NCI-H146 (cell line): ENCODE measurements around the gene TMEM120B.
"Not testable (repeated sequence)": the region's sequence is repeated elsewhere in the genome, so short reads cannot be mapped to it uniquely, and the experiment has no call there.

Experiments
- DNase-seq: peaks from one replicate; lab custom pipeline; 2025; lab: John Stamatoyannopoulos, UW

Gene TMEM120B

GRCh38 chr12:121712461-121713256, at the start of gene TMEM120B:
TSS of gene TMEM120B (plus strand) at chr12:121712752. CDS start at chr12:121712896, 144 bp downstream.
- peak; percentile 80 for DNase-seq

GRCh38 chr12:121663610-121663929, 49.0 kb upstream of the TMEM120B start:
- DNase-seq, result no peak

DNA sequence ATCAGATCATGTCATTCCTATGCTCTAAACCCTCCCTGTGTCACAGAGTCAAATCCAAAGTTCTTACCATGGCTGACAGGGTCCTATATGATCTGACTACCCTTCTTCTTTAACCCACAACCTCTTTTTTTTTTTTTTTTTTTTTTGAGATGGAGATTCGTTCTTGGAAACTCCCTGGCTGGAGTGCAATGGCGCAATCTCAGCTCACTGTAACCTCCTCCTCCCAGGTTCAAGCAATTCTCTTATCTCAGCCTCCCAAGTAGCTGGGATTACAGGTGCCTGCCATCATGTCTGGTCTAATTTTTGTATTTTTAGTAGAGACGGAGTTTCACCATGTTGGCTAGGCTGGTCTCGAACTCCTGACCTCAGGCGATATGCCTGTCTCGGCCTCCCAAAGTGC, 45.7 kb upstream of the TMEM120B start:
- DNase-seq, result not testable (repeated sequence)

GRCh38 chr12:121668750-121669520, 43.6 kb upstream of the TMEM120B start:
- peak; percentile 17 for DNase-seq

DNA sequence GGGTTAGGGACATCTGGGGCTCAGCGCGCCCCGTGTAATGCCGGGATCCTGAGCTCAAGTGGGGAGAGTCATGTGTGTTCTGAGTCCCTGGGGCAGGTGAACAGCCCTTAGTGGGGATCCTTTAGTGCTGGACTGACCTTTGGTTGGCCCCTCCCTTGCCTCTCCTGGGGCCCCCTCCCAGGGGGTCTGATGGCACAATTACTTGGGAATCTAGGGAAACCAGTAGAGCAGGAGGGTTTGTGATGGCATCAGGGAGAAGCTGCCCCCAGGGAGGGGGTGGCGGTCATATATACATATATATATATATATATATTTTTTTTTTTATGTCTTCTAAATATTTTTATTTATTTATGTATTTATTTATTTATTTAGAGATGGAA, 43.0 kb upstream of the TMEM120B start, which contains the start of gene MORN3:
MORN3 (minus strand) TSS at position 134 of the 380 bp plus-strand sequence. CDS start 171 bp downstream, outside the sequence.
- DNase-seq, result no peak

GRCh38 chr12:121673013-121673511, 39.5 kb upstream of the TMEM120B start:
- DNase-seq, result peak; percentile 71

- DNase-seq, result peak; percentile 64
Observed at GRCh38 chr12:121676190-121676589, 36.4 kb upstream of the TMEM120B start.

DNA sequence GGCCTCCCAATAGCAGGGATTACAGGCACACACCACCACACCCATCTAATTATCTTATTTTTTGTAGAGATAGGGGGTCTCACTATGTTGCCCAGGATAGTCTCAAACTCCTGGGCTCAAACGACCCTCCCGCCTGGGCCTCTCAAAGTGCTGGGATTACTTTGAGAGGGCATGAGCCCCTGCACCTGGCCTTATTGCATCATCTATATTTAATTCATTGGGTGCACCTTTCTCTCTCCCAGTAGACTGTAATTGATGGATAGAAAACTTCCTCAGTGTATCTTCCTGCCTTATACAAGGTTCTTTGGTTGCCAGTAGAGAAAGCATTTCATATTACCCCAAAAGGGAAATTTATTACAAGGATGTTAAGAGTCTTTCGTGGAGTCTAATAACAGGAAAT, 34.2 kb upstream of the TMEM120B start:
- peak; percentile 44 for DNase-seq

- DNase-seq, result peak; percentile 44
Observed at GRCh38 chr12:121678716-121679300, 33.7 kb upstream of the TMEM120B start.

DNA sequence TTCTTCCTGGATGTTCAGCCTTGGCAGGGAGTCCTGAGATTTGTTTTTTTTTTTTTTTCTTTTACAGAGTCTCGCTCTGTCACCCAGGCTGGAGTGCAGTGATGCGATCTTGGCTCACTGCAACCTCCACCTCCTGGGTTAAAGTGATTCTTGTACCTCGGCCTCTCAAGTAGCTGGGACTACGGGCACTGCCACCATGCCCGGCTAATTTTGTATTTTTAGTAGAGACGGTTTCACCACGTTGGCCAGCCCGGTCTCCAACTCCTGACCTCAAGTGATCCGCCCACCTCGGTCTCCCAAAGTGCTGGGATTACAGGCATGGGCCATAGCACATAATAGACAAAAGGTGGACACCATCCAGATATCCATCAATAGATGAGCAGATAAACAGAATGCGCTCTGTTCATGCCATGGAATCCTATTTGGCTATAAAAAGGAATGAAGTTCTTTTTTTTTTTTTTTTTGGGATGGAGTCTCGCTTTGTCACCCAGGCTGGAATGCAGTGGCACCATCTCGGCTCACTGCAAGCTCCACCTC, 32.8 kb upstream of the TMEM120B start:
- not testable (repeated sequence) for DNase-seq

GRCh38 chr12:121688966-121689365, 23.6 kb upstream of the TMEM120B start:
- DNase-seq, result no peak

DNA sequence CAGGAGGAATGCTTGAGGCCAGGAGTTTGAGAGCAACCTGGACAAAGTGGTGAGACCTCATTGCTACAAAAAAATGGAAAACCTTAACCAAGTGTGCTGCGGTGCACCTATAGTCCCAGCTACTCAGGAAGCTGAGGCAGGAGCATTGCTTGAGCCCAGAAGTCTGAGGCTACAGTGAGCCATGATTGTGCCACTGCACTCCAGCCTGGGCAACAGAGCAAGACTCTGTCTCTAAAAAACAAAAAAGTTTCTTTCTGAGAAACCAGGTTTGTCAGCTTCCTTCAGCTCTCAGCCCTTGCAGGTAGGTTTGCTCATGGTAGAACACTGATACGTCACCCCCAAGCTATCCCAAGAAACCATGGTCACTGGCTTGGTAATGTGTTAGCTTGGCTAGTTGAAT, 23.1 kb upstream of the TMEM120B start:
- DNase-seq, result no peak

- not testable (repeated sequence) for DNase-seq
Observed at GRCh38 chr12:121692744-121693143, 19.8 kb upstream of the TMEM120B start.

GRCh38 chr12:121693155-121693687, 19.3 kb upstream of the TMEM120B start:
- no peak for DNase-seq

DNA sequence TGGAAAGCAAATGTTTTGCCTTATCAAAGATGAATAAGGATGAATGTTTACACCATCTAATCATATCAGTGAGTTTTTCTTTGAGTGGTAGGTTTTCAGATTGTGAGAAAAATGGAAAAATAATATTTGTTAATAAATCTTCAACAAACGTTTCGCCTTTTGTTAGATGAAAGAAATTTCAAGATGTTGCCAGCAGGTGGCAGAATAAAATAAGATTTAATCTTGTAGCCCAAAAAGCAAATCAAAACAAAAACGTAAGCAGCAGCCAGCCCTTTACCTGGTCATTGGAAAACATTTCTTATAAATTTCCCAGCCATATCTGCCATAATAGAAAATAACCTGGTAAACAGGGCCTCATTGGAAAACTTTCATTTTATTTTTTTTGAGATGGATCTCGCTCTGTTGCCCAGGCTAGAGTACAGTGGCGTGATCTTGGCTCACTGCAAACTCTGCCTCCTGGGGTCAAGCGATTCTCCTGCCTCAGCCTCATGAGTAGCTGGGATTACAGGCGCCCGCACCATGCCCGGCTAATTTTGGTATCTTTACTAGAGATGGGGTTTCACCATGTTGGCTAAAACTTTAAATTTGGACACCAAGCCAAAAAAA, 15.4 kb upstream of the TMEM120B start:
- DNase-seq, result peak; percentile 61

- not testable (repeated sequence) for DNase-seq
Observed at GRCh38 chr12:121697861-121698260, 14.7 kb upstream of the TMEM120B start.

DNA sequence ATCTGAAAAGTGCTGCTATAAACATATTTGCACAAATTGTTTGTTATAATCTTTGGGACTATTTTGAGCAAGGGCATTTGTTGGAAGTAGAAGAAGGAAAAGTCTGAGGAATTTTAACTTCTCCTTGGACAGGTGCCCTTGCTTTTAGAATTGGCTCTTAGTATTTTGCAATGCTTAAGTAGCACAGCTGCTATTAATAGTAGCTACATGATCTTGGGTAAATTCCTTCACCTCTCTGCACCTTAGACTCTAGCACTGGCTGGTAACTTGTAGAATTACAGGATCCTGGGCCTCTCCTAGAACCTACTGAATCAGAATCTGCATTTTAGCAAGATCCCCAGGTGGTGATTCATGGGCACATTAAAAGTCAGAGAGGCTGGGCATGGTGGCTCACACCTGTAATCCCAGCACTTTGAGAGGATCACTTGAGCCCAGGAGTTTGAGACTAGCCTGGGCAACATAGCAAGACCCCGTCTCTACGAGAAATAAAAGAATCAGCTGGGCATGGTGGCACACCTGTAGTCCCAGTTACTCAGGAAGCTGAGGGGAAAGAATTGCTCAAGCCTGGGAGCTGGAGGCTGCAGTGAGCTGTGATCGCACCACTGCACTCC, 10.8 kb upstream of the TMEM120B start:
- no peak for DNase-seq

- no peak for DNase-seq
Observed at GRCh38 chr12:121702944-121703343, 9.6 kb upstream of the TMEM120B start.

- DNase-seq, result no peak
Observed at GRCh38 chr12:121705514-121705913, 7.0 kb upstream of the TMEM120B start.

- DNase-seq, result no peak
Observed at GRCh38 chr12:121708313-121709063, 4.1 kb upstream of the TMEM120B start.
